ENCODE results near the gene CCDC149.

Gene CCDC149

DNA sequence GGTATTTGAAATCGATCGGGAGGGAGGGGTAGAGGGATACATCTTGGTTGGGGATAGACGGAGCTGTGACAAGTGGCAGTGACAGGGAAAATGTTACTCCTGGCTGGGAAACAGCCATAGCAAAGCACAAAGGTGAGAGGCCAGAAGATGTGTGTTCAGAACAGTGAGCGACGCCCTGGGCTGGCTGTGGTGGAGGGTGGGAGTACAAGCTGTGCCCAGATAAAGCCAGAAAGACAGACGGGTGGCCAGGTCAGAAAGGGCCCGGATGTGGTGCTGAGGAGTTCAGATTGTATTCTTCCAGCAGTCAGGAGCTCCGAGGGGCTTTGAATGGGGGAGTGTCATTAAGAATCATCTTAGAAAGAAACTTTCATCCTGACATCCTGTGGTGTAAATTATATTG is 27.9 kb downstream of the CCDC149 start:
- H3K4me3 Mint-ChIP-seq: no peak overlapping the region
- no peaks in the 10 kb centered on the region for H3K9me3 Mint-ChIP-seq
- peaks cover 32% of the 10 kb centered on the region for H3K4me1 Mint-ChIP-seq (ENCODE audit: low read depth)
- intact Hi-C loops (cut with micrococcal nuclease): no loop called here
- H3K27ac Mint-ChIP-seq: no peak overlapping the region
- no peaks in the 10 kb centered on the region for H3K27me3 Mint-ChIP-seq
- peaks cover 9% of the 10 kb centered on the region for H3K36me3 Mint-ChIP-seq (ENCODE audit: low read depth)

- intact Hi-C loops (cut with micrococcal nuclease): no loop called here
- peaks cover 19% of the 10 kb centered on the region for H3K4me1 Mint-ChIP-seq (ENCODE audit: low read depth)
- H3K9me3 Mint-ChIP-seq: no peaks in the 10 kb centered on the region
- no peak overlapping the region for H3K27ac Mint-ChIP-seq
- H3K36me3 Mint-ChIP-seq (ENCODE audit: low read depth): peaks cover 10% of the 10 kb centered on the region
- H3K4me3 Mint-ChIP-seq: no peak overlapping the region
- no peaks in the 10 kb centered on the region for H3K27me3 Mint-ChIP-seq
These were observed 31.2 kb downstream of the CCDC149 start for GRCh38 chr4:24881508-24882196.

GRCh38 chr4:24880186-24880585 is 32.7 kb downstream of the CCDC149 start:
- peaks cover 19% of the 10 kb centered on the region for H3K36me3 Mint-ChIP-seq (ENCODE audit: low read depth)
- no peak overlapping the region for H3K27ac Mint-ChIP-seq
- intact Hi-C loops (cut with micrococcal nuclease): no loop called here
- no peaks in the 10 kb centered on the region for H3K9me3 Mint-ChIP-seq
- H3K27me3 Mint-ChIP-seq: no peaks in the 10 kb centered on the region
- peaks cover 19% of the 10 kb centered on the region for H3K4me1 Mint-ChIP-seq (ENCODE audit: low read depth)
- no peak overlapping the region for H3K4me3 Mint-ChIP-seq

DNA sequence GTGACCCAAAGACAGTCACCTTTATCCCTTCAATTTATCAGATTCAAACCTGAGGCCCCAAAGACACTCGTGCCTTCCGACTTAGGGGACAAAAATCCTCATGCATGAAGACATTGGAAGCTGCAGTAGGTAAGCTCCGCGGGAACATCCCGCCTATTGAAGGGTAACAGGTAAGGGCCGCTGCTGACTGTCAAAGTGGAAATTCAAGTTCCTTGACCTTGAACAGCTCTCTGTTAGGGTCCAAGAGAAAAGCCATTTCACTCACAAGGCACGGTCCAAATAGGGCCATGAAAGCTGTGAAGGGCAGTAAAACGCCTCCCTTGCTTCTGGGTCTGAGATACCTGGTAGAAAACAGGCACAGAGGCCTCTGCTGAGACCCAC is 34.2 kb downstream of the CCDC149 start:
- Mint-ChIP-seq H3K27me3 (no peaks in the 10 kb centered on the region), H3K4me1 (ENCODE audit: low read depth) (peaks cover 19% of the 10 kb centered on the region), H3K4me3 (no peak overlapping the region), H3K9me3 (no peaks in the 10 kb centered on the region), H3K36me3 (ENCODE audit: low read depth) (peaks cover 10% of the 10 kb centered on the region), H3K27ac (no peak overlapping the region)
- intact Hi-C loops (cut with micrococcal nuclease): no loop called here

- Mint-ChIP-seq H3K4me1 (ENCODE audit: low read depth) (peaks cover 19% of the 10 kb centered on the region), H3K27me3 (no peaks in the 10 kb centered on the region), H3K36me3 (ENCODE audit: low read depth) (peaks cover 15% of the 10 kb centered on the region), H3K27ac (no peak overlapping the region), H3K9me3 (no peaks in the 10 kb centered on the region), H3K4me3 (no peak overlapping the region)
- intact Hi-C loops (cut with micrococcal nuclease): no loop called here
These were observed 34.8 kb downstream of the CCDC149 start for GRCh38 chr4:24877868-24878635.

DNA sequence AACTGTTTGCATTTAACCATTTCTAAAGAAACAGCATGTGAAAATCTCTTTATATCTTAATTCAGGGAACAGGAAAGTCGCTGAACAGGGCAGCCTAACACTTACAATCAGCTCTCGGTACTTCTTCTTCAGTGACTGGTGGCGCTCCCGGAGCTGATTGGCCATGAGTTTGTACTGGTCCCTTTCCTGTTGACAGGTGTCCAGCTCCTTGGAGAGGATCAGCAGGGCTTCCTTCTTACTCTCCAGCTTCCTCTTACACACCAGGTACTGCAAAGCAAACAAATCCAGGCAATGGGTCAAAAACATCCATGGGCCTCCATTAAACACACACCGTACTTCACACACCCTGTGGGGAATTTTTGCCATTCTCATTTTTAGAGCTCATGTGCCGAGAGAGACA is 36.4 kb downstream of the CCDC149 start:
- intact Hi-C loops (cut with micrococcal nuclease): no loop called here
- Mint-ChIP-seq H3K36me3 (ENCODE audit: low read depth) (peaks cover 29% of the 10 kb centered on the region), H3K27me3 (no peaks in the 10 kb centered on the region), H3K4me1 (ENCODE audit: low read depth) (peaks cover 11% of the 10 kb centered on the region), H3K27ac (no peak overlapping the region), H3K4me3 (no peak overlapping the region), H3K9me3 (no peaks in the 10 kb centered on the region)

DNA sequence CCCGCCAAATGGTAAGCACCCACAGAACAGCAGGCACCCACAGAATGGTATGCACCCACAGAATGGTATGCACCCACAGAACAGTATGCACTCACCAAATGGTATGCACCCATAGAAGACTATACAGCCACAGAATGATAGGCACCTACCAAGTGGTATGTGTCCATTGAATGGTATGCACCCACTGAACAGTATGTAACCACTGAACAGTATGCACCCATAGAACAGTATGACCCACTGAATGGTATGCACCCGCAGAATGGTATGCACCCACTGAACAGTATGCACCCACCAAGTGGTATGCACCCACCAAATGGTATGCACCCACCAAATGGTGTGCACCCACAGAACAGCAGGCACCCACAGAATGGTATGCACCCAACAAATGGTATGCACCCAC is 40.1 kb downstream of the CCDC149 start:
- no peak overlapping the region for H3K4me3 Mint-ChIP-seq
- no peak overlapping the region for H3K27ac Mint-ChIP-seq
- intact Hi-C loops (cut with micrococcal nuclease): no loop called here
- no peaks in the 10 kb centered on the region for H3K9me3 Mint-ChIP-seq
- H3K4me1 Mint-ChIP-seq (ENCODE audit: low read depth): peaks cover 5% of the 10 kb centered on the region
- no peaks in the 10 kb centered on the region for H3K27me3 Mint-ChIP-seq
- H3K36me3 Mint-ChIP-seq (ENCODE audit: low read depth): peaks cover 44% of the 10 kb centered on the region

DNA sequence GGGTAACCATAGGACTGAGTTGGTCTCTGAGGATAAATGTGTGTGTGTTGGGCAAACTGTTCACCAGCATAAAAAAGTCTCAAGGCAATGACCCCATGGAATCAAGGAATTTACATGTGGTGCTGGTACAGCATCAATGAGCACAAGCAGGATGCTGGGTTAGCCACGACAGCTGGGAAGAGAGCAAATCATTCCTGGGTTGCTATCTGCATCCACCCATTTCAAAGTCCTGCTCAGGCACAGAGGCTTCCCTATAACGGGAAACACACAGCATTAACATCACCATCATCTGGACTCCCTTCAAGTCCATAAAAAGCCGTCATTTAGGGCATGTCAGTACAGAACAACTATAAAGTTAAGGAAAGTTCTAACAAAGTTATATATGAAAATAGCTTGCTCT is 41.6 kb downstream of the CCDC149 start:
- intact Hi-C loops (cut with micrococcal nuclease): no loop called here
- H3K4me1 Mint-ChIP-seq (ENCODE audit: low read depth): peaks cover 5% of the 10 kb centered on the region
- H3K27me3 Mint-ChIP-seq: no peaks in the 10 kb centered on the region
- peaks cover 46% of the 10 kb centered on the region for H3K36me3 Mint-ChIP-seq (ENCODE audit: low read depth)
- H3K9me3 Mint-ChIP-seq: no peaks in the 10 kb centered on the region
- H3K4me3 Mint-ChIP-seq: no peak overlapping the region
- no peak overlapping the region for H3K27ac Mint-ChIP-seq

DNA sequence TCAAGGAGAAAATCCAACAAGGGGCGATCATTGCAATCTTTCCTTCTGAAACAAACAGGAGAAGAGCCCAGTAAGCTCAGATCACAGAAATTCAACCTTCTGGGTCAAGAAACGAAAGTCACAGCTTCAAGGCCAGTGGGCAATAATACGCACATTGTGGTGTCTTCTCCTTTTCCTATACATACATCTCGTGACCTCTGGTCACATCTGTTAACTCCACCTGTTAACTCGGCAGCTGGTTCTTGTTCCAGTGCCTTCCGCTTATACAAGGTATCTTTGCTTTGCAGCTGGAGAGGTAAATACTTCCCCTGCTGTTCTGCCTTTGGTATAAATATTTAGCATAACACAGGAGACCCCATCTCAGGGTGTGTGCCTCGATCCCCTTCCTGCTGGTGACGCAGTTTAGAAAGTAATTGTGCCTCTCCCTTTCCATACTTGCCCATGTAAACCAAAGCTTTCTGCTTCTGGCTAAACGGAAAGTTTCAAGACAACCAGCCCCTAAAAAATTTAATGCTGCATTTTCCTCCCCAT is 45.0 kb downstream of the CCDC149 start:
- H3K27me3 Mint-ChIP-seq: no peaks in the 10 kb centered on the region
- peaks cover 64% of the 10 kb centered on the region for H3K36me3 Mint-ChIP-seq (ENCODE audit: low read depth)
- H3K9me3 Mint-ChIP-seq: peaks cover 25% of the 10 kb centered on the region
- peaks cover 5% of the 10 kb centered on the region for H3K4me1 Mint-ChIP-seq (ENCODE audit: low read depth)
- intact Hi-C loops (cut with micrococcal nuclease): no loop called here
- no peak overlapping the region for H3K4me3 Mint-ChIP-seq
- no peak overlapping the region for H3K27ac Mint-ChIP-seq

GRCh38 chr4:24867251-24867650 is 45.6 kb downstream of the CCDC149 start:
- Mint-ChIP-seq H3K27me3 (no peaks in the 10 kb centered on the region), H3K4me1 (ENCODE audit: low read depth) (peaks cover 5% of the 10 kb centered on the region), H3K9me3 (peaks cover 31% of the 10 kb centered on the region), H3K27ac (no peak overlapping the region), H3K36me3 (ENCODE audit: low read depth) (peaks cover 64% of the 10 kb centered on the region), H3K4me3 (no peak overlapping the region)
- intact Hi-C loops (cut with micrococcal nuclease): no loop called here

- Mint-ChIP-seq H3K9me3 (peaks cover 33% of the 10 kb centered on the region), H3K27me3 (no peaks in the 10 kb centered on the region), H3K27ac (no peak overlapping the region), H3K36me3 (ENCODE audit: low read depth) (peaks cover 59% of the 10 kb centered on the region), H3K4me3 (no peak overlapping the region), H3K4me1 (ENCODE audit: low read depth) (peaks cover 5% of the 10 kb centered on the region)
- intact Hi-C loops (cut with micrococcal nuclease): no loop called here
These were observed 47.4 kb downstream of the CCDC149 start for GRCh38 chr4:24865401-24865800.

GRCh38 chr4:24863799-24864198 is 49.0 kb downstream of the CCDC149 start:
- Mint-ChIP-seq H3K27me3 (no peaks in the 10 kb centered on the region), H3K4me1 (ENCODE audit: low read depth) (no peaks in the 10 kb centered on the region), H3K9me3 (peaks cover 33% of the 10 kb centered on the region), H3K4me3 (no peak overlapping the region), H3K36me3 (ENCODE audit: low read depth) (peaks cover 55% of the 10 kb centered on the region), H3K27ac (no peak overlapping the region)
- intact Hi-C loops (cut with micrococcal nuclease): no loop called here

DNA sequence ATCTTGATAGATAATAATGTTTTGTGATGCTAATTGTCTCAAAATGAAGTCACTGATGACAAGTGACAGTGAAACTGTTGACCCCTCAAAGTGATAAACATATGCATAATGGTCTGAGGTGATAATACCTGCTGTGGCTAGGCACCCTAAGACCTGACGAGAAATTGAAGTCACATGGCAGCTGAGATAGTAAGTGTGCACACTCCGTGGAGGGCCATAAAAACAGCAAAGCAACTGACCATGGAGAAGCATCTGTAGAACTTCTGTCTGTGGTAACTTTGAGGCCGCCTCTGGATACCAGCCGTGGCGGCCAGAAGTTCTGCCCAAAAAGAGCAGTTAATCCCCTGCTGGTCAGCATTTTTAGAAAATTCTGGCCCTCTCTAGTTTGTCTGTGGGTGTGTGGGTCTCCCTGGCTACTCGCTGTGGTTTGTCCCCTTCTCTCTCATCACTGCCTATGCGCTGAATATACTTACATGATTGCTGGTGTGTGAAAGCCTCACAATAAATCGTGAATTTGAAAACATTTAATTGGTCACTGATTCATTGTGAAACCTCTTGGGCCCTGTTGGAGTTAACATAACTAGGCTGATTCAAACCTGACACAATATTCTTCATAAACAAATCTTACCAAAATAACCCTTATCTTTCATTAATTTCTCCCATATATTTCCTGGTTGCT is 50.6 kb downstream of the CCDC149 start:
- intact Hi-C loops (cut with micrococcal nuclease): no loop called here
- Mint-ChIP-seq H3K36me3 (ENCODE audit: low read depth) (peaks cover 44% of the 10 kb centered on the region), H3K4me3 (no peak overlapping the region), H3K9me3 (peaks cover 33% of the 10 kb centered on the region), H3K4me1 (ENCODE audit: low read depth) (no peaks in the 10 kb centered on the region), H3K27me3 (no peaks in the 10 kb centered on the region), H3K27ac (no peak overlapping the region)

- no peak overlapping the region for H3K27ac Mint-ChIP-seq
- H3K4me1 Mint-ChIP-seq (ENCODE audit: low read depth): peaks cover 5% of the 10 kb centered on the region
- no peak overlapping the region for H3K4me3 Mint-ChIP-seq
- peaks cover 13% of the 10 kb centered on the region for H3K36me3 Mint-ChIP-seq (ENCODE audit: low read depth)
- intact Hi-C loops (cut with micrococcal nuclease): no loop called here
- H3K27me3 Mint-ChIP-seq: no peaks in the 10 kb centered on the region
- H3K9me3 Mint-ChIP-seq: peaks cover 14% of the 10 kb centered on the region
These were observed 54.3 kb downstream of the CCDC149 start for GRCh38 chr4:24858550-24858949.

Data from dendritic cell treated with granulocyte-macrophage colony-stimulating factor and Interleukin-4, amounts not matched to agents 40 ng/mL and 50 ng/mL, for 4 days (primary cell).